Neural progenitor cell (in vitro differentiated cells): ENCODE measurements around the gene FAIM2. TPM values are rescaled to one million over a fixed set of nuclear protein-coding genes. Genes with fewer than 3 reads are reported as not detected.

Experiments
- DNase-seq: peaks from one replicate; pipeline ENCODE4 v3.0.0-alpha.2; 2016; ENCODE audit warnings: low spot score
- H2AFZ ChIP-seq: fragments of 200-600 bp; sonication (generic); replicated peaks from 2 replicates; pipeline ENCODE4 v1.6.1; 2016; ENCODE audit warnings: antibody characterized with exemption
- H3F3A ChIP-seq: fragments of 200-600 bp; sonication (generic); 2 replicates; pipeline ENCODE4 v1.6.1; 2016; ENCODE audit warnings: antibody characterized with exemption, low read depth
- H3K27ac ChIP-seq: fragments of 200-600 bp; sonication (generic); 2 replicates; pipeline ENCODE4 v1.5.1; 2016; ENCODE audit warnings: mild to moderate bottlenecking
- H3K27me3 ChIP-seq: fragments of 200-600 bp; sonication (generic); 2 replicates; pipeline ENCODE4 v1.6.1; 2016; ENCODE audit warnings: mild to moderate bottlenecking, moderate library complexity
- H3K36me3 ChIP-seq: fragments of 200-600 bp; sonication (generic); 2 replicates; pipeline ENCODE4 v1.5.1; 2016
- H3K4me1 ChIP-seq: fragments of 200-600 bp; sonication (generic); 2 replicates; pipeline ENCODE4 v1.6.1; 2016; ENCODE audit warnings: mixed run types
- H3K4me2 ChIP-seq: fragments of 200-600 bp; sonication (generic); 2 replicates; pipeline ENCODE4 v1.6.1; 2016
- H3K4me3 ChIP-seq: fragments of 200-600 bp; sonication (generic); 2 replicates; pipeline ENCODE4 v1.5.1; 2016
- H3K79me2 ChIP-seq: fragments of 200-600 bp; sonication (generic); 2 replicates; pipeline ENCODE4 v1.6.1; 2016; ENCODE audit warnings: low read depth
- H3K9ac ChIP-seq: fragments of 200-600 bp; sonication (generic); 2 replicates; pipeline ENCODE4 v1.6.1; 2016
- H3K9me3 ChIP-seq: fragments of 200-600 bp; sonication (generic); 2 replicates; pipeline ENCODE4 v1.5.1; 2016; ENCODE audit warnings: low read depth
- H4K20me1 ChIP-seq: fragments of 200-600 bp; sonication (generic); 2 replicates; pipeline ENCODE4 v1.6.1; 2016; ENCODE audit warnings: low read depth
- H3K27ac Mint-ChIP-seq: 3 replicates; pipeline ENCODE4 v1.8.0; 2021; ENCODE audit warnings: mixed read lengths
- H3K27me3 Mint-ChIP-seq: 2 replicates; pipeline ENCODE4 v1.8.0; 2022; ENCODE audit warnings: low read depth, mild to moderate bottlenecking, inconsistent platforms, moderate library complexity, mixed read lengths; ENCODE audit not compliant: insufficient read depth
- H3K36me3 Mint-ChIP-seq: 3 replicates; pipeline ENCODE4 v1.8.0; 2021; ENCODE audit warnings: mixed read lengths
- H3K4me1 Mint-ChIP-seq: 3 replicates; pipeline ENCODE4 v1.8.0; 2021; ENCODE audit warnings: mixed read lengths
- H3K4me3 Mint-ChIP-seq: 3 replicates; pipeline ENCODE4 v1.8.0; 2021; ENCODE audit warnings: mild to moderate bottlenecking, moderate library complexity, mixed read lengths
- H3K9me3 Mint-ChIP-seq: 3 replicates; pipeline ENCODE4 v1.8.0; 2020; ENCODE audit warnings: mixed read lengths
- CTCF ChIP-seq: fragments of 200-600 bp; sonication (generic); IDR thresholded peaks from 2 replicates; pipeline ENCODE4 v1.5.1; 2017; ENCODE audit warnings: antibody characterized with exemption, mild to moderate bottlenecking
- EZH2 ChIP-seq: fragments of 200-600 bp; sonication (generic); IDR thresholded peaks from 2 replicates; pipeline ENCODE4 v1.6.1; 2017; ENCODE audit warnings: antibody characterized with exemption, mild to moderate bottlenecking, moderate library complexity
- EZH2phosphoT487 ChIP-seq: fragments of 200-600 bp; sonication (generic); IDR thresholded peaks from 2 replicates; pipeline ENCODE4 v1.6.1; 2017; ENCODE audit warnings: antibody characterized with exemption
- total RNA-seq: library from RNA; depleted of rRNA; stranded (reverse); fragments of >200 nt; gene quantifications from 2 replicates; pipeline ENCODE4 v1.2.3, GENCODE V29; 2015; ENCODE audit warnings: low replicate concordance

The FAIM2 gene
- total RNA-seq, 1 donor from 2014 or later: 0.39 TPM

GRCh38 chr12:49925433-49926204 is 21.9 kb upstream of the FAIM2 start:
- TF ChIP-seq EZH2phosphoT487: no peak
- no peak for TF ChIP-seq CTCF
- no peak for TF ChIP-seq EZH2
- Histone ChIP-seq H3K79me2 (no peaks in the 10 kb centered on the region), H3K4me1 (no peaks in the 10 kb centered on the region), H3K9ac (no peak overlapping the region), H3K27me3 (no peaks in the 10 kb centered on the region), H3K9me3 (no peaks in the 10 kb centered on the region), H3K27ac (no peak overlapping the region), H4K20me1 (no peaks in the 10 kb centered on the region), H3K36me3 (no peaks in the 10 kb centered on the region), H3K4me3 (no peak overlapping the region), H2AFZ (no peak overlapping the region), H3F3A (no peaks in the 10 kb centered on the region), H3K4me2 (no peak overlapping the region)
- H3K27ac Mint-ChIP-seq: peak overlapping the region; percentile 53
- H3K4me3 Mint-ChIP-seq: peak overlapping the region; percentile 38
- DNase-seq: no peak
- no peaks in the 10 kb centered on the region for H3K9me3 Mint-ChIP-seq
- no peaks in the 10 kb centered on the region for H3K36me3 Mint-ChIP-seq
- peaks cover 14% of the 10 kb centered on the region for H3K27me3 Mint-ChIP-seq
- H3K4me1 Mint-ChIP-seq: peaks cover 13% of the 10 kb centered on the region

- H3K4me1 Mint-ChIP-seq: peaks cover 13% of the 10 kb centered on the region
- no peaks in the 10 kb centered on the region for H3K36me3 Mint-ChIP-seq
- no peak for DNase-seq
- Histone ChIP-seq H3K36me3 (no peaks in the 10 kb centered on the region), H3K79me2 (no peaks in the 10 kb centered on the region), H2AFZ (no peak overlapping the region), H3K9me3 (no peaks in the 10 kb centered on the region), H3K4me1 (no peaks in the 10 kb centered on the region), H3K27me3 (no peaks in the 10 kb centered on the region), H3K27ac (no peak overlapping the region), H3K4me2 (no peak overlapping the region), H4K20me1 (no peaks in the 10 kb centered on the region), H3F3A (no peaks in the 10 kb centered on the region), H3K9ac (no peak overlapping the region), H3K4me3 (no peak overlapping the region)
- no peaks in the 10 kb centered on the region for H3K9me3 Mint-ChIP-seq
- no peak overlapping the region for H3K4me3 Mint-ChIP-seq
- H3K27ac Mint-ChIP-seq: no peak overlapping the region
- peaks cover 14% of the 10 kb centered on the region for H3K27me3 Mint-ChIP-seq
- no peak for TF ChIP-seq CTCF
- TF ChIP-seq EZH2: no peak
- no peak for TF ChIP-seq EZH2phosphoT487
Observed at GRCh38 chr12:49924628-49925246, 21.0 kb upstream of the FAIM2 start.

GRCh38 chr12:49923880-49924556 is 20.3 kb upstream of the FAIM2 start:
- Histone ChIP-seq H3K9ac (no peak overlapping the region), H3K4me2 (no peak overlapping the region), H3K4me1 (no peaks in the 10 kb centered on the region), H3F3A (no peaks in the 10 kb centered on the region), H2AFZ (no peak overlapping the region), H3K27me3 (no peaks in the 10 kb centered on the region), H3K4me3 (no peak overlapping the region), H3K79me2 (no peaks in the 10 kb centered on the region), H3K9me3 (no peaks in the 10 kb centered on the region), H3K27ac (no peak overlapping the region), H4K20me1 (no peaks in the 10 kb centered on the region), H3K36me3 (no peaks in the 10 kb centered on the region)
- H3K36me3 Mint-ChIP-seq: no peaks in the 10 kb centered on the region
- H3K4me1 Mint-ChIP-seq: peaks cover 15% of the 10 kb centered on the region
- peaks cover 17% of the 10 kb centered on the region for H3K27me3 Mint-ChIP-seq
- no peak for DNase-seq
- no peak overlapping the region for H3K4me3 Mint-ChIP-seq
- H3K9me3 Mint-ChIP-seq: no peaks in the 10 kb centered on the region
- no peak for TF ChIP-seq EZH2phosphoT487
- no peak for TF ChIP-seq EZH2
- TF ChIP-seq CTCF: no peak
- no peak overlapping the region for H3K27ac Mint-ChIP-seq
